DND-41 (cell line): Measurements from ENCODE around the gene CSNK2B.

Experiments used
- EZH2 ChIP-seq: IDR thresholded peaks from 3 replicates; pipeline ENCODE4 v1.6.1; 2012; ENCODE audit warnings: borderline replicate concordance, low read depth, mild to moderate bottlenecking, moderate library complexity, low read length, inconsistent platforms; ENCODE audit not compliant: severe bottlenecking
- TF ChIP-seq, protein P1 (sequence below): IDR thresholded peaks from 2 replicates; pipeline ENCODE4 v1.5.1; 2012; ENCODE audit warnings: borderline replicate concordance, low read length, moderate library complexity, mild to moderate bottlenecking; ENCODE audit not compliant: poor library complexity, severe bottlenecking; ENCODE audit errors: extremely low read depth

DNA sequence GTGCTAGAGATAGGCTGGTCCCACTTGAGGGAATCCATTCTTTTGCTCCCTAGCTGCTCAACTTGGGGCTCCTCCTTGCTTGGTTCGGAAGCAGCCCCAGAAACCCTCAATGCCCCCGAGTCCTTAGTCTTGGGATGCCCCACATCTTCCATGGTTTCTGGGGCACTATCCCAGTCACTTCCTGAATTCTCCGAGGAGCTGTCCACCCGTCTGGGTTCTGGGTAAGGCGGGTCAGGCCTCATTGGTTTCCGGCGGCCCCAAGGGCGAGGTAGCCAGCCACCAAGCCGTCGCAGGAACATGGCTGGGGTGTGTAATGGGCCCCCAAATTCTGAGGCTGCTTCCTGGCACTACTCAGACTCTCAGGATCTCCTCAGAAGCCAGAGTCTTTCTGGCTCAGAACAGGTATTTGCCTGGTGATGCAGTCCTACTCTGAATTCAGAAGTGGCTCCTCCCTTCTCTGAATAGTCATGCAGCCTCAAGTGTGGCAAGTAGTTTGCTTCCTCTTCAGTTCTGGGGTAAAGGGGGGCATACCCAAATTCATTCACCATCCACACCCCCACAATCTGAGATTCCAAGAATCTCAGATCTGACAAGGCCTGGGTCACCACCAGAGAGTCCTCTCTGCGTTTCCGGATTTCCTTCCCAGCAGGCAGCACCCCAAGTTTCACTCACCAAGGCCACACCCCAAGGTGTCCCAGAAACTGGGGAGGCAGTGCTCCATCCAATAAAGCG is 6.1 kb upstream of the CSNK2B start:
- TF ChIP-seq EZH2 = no peak
- TF ChIP-seq, protein P1, sequence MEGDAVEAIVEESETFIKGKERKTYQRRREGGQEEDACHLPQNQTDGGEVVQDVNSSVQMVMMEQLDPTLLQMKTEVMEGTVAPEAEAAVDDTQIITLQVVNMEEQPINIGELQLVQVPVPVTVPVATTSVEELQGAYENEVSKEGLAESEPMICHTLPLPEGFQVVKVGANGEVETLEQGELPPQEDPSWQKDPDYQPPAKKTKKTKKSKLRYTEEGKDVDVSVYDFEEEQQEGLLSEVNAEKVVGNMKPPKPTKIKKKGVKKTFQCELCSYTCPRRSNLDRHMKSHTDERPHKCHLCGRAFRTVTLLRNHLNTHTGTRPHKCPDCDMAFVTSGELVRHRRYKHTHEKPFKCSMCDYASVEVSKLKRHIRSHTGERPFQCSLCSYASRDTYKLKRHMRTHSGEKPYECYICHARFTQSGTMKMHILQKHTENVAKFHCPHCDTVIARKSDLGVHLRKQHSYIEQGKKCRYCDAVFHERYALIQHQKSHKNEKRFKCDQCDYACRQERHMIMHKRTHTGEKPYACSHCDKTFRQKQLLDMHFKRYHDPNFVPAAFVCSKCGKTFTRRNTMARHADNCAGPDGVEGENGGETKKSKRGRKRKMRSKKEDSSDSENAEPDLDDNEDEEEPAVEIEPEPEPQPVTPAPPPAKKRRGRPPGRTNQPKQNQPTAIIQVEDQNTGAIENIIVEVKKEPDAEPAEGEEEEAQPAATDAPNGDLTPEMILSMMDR = no peak
